ENCODE data around the gene CORO1C.

DNA sequence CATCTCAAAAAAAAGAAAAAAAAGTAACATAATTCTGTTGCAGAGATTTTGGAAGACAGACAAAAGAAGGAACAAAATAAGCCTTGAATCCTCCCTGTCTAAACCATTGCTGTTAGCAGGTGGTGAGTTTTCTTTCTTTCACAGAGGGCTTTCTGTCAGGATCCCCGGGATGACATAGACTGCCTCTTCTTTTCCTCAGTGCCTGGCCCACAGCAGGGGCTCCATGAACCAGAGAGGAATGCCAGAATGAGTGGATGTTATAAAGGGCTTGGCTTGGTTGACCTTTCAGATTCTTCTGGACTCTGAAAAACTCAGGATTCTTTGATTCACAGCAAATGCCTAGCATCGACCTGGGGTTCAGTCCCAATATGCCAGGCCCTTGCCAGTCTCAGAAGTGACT, 45.8 kb upstream of the CORO1C start:
- TF ChIP-seq CTCF (conservative IDR thresholded peaks at IDR 0.05), result no peak
- no peak for TF ChIP-seq EZH2 (IDR thresholded peaks at IDR 0.05; ENCODE audit: low read depth)

Data from PC-9 (cell line).